ENCODE results near the gene NDC1.

The NDC1 gene

DNA sequence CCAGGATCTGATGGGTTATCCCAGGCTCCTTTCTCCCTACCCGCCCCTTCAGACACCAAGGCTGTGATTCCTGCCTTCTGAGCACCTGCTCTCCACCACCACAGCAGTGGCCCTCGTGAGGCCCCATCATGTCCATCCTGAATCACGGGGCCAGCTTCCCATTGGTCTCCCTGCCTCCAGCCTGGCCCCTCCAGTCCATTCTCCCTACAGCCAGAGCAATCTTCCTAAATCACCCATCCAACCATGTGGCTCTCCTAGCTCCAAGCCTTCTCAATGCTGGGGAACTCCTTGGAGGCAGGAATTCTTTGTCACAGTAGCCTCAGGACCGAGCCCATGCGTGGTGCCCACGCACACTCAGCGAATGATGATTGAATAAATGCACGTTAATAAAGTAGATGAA lies 90.3 kb downstream of the NDC1 start:
- TF ChIP-seq, protein P1, sequence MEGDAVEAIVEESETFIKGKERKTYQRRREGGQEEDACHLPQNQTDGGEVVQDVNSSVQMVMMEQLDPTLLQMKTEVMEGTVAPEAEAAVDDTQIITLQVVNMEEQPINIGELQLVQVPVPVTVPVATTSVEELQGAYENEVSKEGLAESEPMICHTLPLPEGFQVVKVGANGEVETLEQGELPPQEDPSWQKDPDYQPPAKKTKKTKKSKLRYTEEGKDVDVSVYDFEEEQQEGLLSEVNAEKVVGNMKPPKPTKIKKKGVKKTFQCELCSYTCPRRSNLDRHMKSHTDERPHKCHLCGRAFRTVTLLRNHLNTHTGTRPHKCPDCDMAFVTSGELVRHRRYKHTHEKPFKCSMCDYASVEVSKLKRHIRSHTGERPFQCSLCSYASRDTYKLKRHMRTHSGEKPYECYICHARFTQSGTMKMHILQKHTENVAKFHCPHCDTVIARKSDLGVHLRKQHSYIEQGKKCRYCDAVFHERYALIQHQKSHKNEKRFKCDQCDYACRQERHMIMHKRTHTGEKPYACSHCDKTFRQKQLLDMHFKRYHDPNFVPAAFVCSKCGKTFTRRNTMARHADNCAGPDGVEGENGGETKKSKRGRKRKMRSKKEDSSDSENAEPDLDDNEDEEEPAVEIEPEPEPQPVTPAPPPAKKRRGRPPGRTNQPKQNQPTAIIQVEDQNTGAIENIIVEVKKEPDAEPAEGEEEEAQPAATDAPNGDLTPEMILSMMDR (IDR thresholded peaks at IDR 0.05; ENCODE audit: poor library complexity, severe bottlenecking) = no peak
- Histone ChIP-seq H3K27me3 (ENCODE audit: insufficient read depth, poor library complexity, severe bottlenecking) (no peaks in the 10 kb centered on the region), H3K4me1 (ENCODE audit: insufficient read depth, poor library complexity, severe bottlenecking) (no peaks in the 10 kb centered on the region), H3K9me3 (ENCODE audit: severe bottlenecking) (no peaks in the 10 kb centered on the region), H3K4me3 (ENCODE audit: severe bottlenecking) (no peak overlapping the region), H3K27ac (ENCODE audit: poor library complexity, severe bottlenecking) (no peak overlapping the region), H3K36me3 (ENCODE audit: low read depth) (no peaks in the 10 kb centered on the region)
- DNase-seq (ENCODE audit: low spot score) (no peak), ATAC-seq (ENCODE audit: low read depth) (no peak)

- Histone ChIP-seq H3K4me1 (ENCODE audit: insufficient read depth, poor library complexity, severe bottlenecking) (no peaks in the 10 kb centered on the region), H3K27me3 (ENCODE audit: insufficient read depth, poor library complexity, severe bottlenecking) (peaks cover 25% of the 10 kb centered on the region), H3K9me3 (ENCODE audit: severe bottlenecking) (no peaks in the 10 kb centered on the region), H3K27ac (ENCODE audit: poor library complexity, severe bottlenecking) (no peak overlapping the region), H3K4me3 (ENCODE audit: severe bottlenecking) (no peak overlapping the region), H3K36me3 (ENCODE audit: low read depth) (no peaks in the 10 kb centered on the region)
- DNase-seq (ENCODE audit: low spot score) (no peak), ATAC-seq (ENCODE audit: low read depth) (no peak)
- TF ChIP-seq, protein P1 (IDR thresholded peaks at IDR 0.05; ENCODE audit: poor library complexity, severe bottlenecking) = no peak
Observed at GRCh38 chr1:53740621-53741105, 97.4 kb downstream of the NDC1 start.

- H3K4me3 ChIP-seq (ENCODE audit: severe bottlenecking) = peak within 1 kb of the TSS; percentile 49
- H3K9me3 ChIP-seq (ENCODE audit: severe bottlenecking) = no peaks in the 10 kb centered on the region
- ATAC-seq (ENCODE audit: low read depth) = peak; percentile 95
- H3K36me3 ChIP-seq (ENCODE audit: low read depth) = no peaks in the 10 kb centered on the region
- DNase-seq (ENCODE audit: low spot score) = no peak
- TF ChIP-seq, protein P1 (IDR thresholded peaks at IDR 0.05; ENCODE audit: poor library complexity, severe bottlenecking) = no peak
- peaks cover 31% of the 10 kb centered on the region for H3K27me3 ChIP-seq (ENCODE audit: insufficient read depth, poor library complexity, severe bottlenecking)
- peaks cover 7% of the 10 kb centered on the region for H3K4me1 ChIP-seq (ENCODE audit: insufficient read depth, poor library complexity, severe bottlenecking)
- no peak within 1 kb of the TSS for H3K27ac ChIP-seq (ENCODE audit: poor library complexity, severe bottlenecking)
Observed at GRCh38 chr1:53739109-53739681, 98.9 kb downstream of the NDC1 start, which contains the start of gene GLIS1. GLIS1 (minus strand) TSS chr1:53739164; CDS start chr1:53738064, 1,100 bp downstream.

DNA sequence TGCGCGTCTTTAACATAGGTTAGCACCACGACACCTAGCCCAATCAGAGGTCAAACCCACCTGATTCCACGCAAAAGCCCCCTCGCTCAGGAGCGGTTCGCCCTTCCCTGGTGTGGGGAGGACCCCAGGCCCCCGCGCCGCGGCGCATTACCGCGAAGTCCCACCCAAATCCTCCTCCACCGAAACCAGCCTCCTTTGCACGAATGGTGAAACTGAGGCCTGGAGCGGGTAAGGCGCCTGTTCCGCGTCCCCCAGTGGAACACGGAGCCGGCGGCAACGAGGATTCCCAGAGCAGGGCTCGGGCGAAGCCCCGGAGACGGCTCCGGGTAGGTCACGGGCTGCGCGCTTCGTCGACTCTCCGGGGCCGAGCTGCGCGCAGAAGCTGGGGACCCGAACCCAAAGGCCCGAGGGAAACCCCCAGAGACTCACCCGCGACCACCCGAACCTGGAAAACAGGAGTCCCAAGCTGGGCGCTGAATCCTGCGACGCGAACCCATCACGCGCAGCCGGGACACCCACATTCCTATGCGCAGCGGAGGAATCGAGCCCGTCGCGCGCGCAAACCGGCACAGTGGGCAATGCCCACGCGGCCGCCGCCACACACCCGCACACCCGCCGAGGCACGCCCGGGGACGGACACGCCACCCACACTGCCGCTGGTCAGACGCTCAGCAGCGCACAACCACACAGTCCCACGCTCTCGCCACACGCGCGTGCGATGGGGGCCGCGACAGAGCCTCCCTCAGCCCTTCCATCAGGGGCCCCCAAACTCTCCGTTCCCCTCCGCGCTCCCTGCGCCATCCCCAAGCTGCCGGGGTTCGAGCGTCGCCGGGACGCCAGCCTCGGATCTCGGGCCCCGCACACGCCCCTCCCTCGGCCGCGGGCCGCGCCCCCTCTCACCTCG lies 99.6 kb downstream of the NDC1 start:
- peaks cover 13% of the 10 kb centered on the region for H3K4me1 ChIP-seq (ENCODE audit: insufficient read depth, poor library complexity, severe bottlenecking)
- H3K4me3 ChIP-seq (ENCODE audit: severe bottlenecking) = peak overlapping the region; percentile 49
- H3K36me3 ChIP-seq (ENCODE audit: low read depth) = no peaks in the 10 kb centered on the region
- DNase-seq (ENCODE audit: low spot score) = no peak
- no peaks in the 10 kb centered on the region for H3K9me3 ChIP-seq (ENCODE audit: severe bottlenecking)
- ATAC-seq (ENCODE audit: low read depth) = no peak
- H3K27me3 ChIP-seq (ENCODE audit: insufficient read depth, poor library complexity, severe bottlenecking) = peaks cover 31% of the 10 kb centered on the region
- H3K27ac ChIP-seq (ENCODE audit: poor library complexity, severe bottlenecking) = no peak overlapping the region
- TF ChIP-seq, protein P1 (IDR thresholded peaks at IDR 0.05; ENCODE audit: poor library complexity, severe bottlenecking) = no peak

Measured in RWPE2 (cell line).